ENCODE results near the gene COBL. TPM values are rescaled to one million over a fixed set of nuclear protein-coding genes. Genes with fewer than 3 reads are reported as not detected.

Gene COBL
- total and polyA plus RNA-seq, 3 experiments from 2014 or later, result not detected

DNA sequence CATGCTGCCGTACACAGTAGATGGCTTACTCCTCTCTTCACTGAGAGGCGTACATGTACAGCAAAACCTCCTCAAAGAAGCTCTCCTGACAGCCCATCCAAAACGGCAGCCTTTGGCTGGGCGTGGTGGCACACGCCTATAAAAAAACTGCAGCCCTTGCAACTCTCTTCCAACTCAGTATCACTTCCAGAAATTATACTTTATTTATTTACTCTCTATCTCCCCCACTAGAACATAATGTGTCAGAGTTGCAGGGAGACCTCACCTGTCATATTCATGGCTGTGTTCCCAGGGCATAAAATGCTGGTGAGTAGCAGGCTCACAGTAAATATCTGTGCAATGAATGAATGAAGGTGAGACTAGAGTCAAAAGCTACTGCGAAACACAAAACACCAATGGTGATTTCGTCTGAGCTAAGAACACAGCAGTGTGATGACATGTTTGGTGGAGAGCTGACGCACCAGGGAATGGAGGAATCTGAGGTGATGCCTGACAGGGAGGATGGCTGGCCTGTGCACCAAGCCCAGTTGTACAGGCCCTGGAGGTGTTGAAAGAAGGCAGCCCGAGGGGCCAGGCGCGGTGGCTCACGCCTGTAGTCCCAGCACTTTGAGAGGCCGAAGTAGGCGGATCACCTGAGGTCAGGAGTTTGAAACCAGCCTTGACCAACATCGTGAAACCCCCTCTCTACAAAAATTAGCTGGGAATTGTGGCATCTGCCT, 55.3 kb downstream of the COBL start:
- H3K9me3 Mint-ChIP-seq, result peaks cover 0 to 2% (median 0%) of the 10 kb centered on the region in 5 donors
- H3K4me1 Mint-ChIP-seq, result no peaks in the 10 kb centered on the region
- Histone ChIP-seq H3K4me3 (ENCODE audit: low read length) (no peak overlapping the region), H3K9me3 (ENCODE audit: low read length) (no peaks in the 10 kb centered on the region), H3K27ac (ENCODE audit: low read depth, low read length) (no peak overlapping the region), H3K36me3 (ENCODE audit: insufficient read depth, low read length) (no peaks in the 10 kb centered on the region), H3K4me1 (ENCODE audit: insufficient read depth, low read length) (no peaks in the 10 kb centered on the region), H3K27me3 (ENCODE audit: insufficient read depth, low read length, poor library complexity, severe bottlenecking) (no peaks in the 10 kb centered on the region)
- POLR2A ChIA-PET, result no interaction called here
- no peak overlapping the region for H3K4me3 Mint-ChIP-seq
- peaks cover 2 to 10% of the 10 kb centered on the region in 2 donors for H3K27me3 Mint-ChIP-seq
- no peak overlapping the region for H3K27ac Mint-ChIP-seq
- H3K36me3 Mint-ChIP-seq, result no peaks in the 10 kb centered on the region
- DNase-seq, result no peak
- CTCF ChIA-PET, result no interaction called here

DNA sequence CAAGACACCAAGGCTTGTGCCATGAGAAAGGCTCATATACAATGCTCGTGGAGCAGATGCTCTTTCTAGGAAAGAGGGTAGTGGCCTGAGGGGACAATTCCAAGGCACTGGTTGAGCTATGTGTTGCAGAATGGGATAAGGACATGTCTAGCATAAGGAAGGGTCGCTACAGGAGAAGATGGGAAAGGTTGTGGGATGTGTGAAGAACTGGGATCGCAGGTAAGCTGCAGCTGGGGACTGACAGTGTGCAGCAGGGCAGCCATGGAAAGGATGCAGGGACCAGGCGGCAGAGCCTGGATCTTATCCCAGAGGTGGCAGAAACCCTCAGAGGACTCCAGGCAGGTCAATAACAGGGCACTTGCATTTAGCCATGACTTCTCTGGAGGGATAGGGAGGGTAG, 56.1 kb downstream of the COBL start:
- Histone ChIP-seq H3K27ac (ENCODE audit: low read depth, low read length) (no peak overlapping the region), H3K4me1 (ENCODE audit: insufficient read depth, low read length) (no peaks in the 10 kb centered on the region), H3K4me3 (ENCODE audit: low read length) (no peak overlapping the region), H3K9me3 (ENCODE audit: low read length) (no peaks in the 10 kb centered on the region), H3K27me3 (ENCODE audit: insufficient read depth, low read length, poor library complexity, severe bottlenecking) (no peaks in the 10 kb centered on the region), H3K36me3 (ENCODE audit: insufficient read depth, low read length) (no peaks in the 10 kb centered on the region)
- no peaks in the 10 kb centered on the region for H3K36me3 Mint-ChIP-seq
- H3K4me1 Mint-ChIP-seq, result no peaks in the 10 kb centered on the region
- peaks cover 2 to 10% of the 10 kb centered on the region in 2 donors for H3K27me3 Mint-ChIP-seq
- ChIA-PET CTCF (no interaction called here), POLR2A (no interaction called here)
- H3K4me3 Mint-ChIP-seq, result no peak overlapping the region
- no peak overlapping the region for H3K27ac Mint-ChIP-seq
- H3K9me3 Mint-ChIP-seq, result peaks cover 0 to 2% (median 0%) of the 10 kb centered on the region in 5 donors
- DNase-seq, result no peak

DNA sequence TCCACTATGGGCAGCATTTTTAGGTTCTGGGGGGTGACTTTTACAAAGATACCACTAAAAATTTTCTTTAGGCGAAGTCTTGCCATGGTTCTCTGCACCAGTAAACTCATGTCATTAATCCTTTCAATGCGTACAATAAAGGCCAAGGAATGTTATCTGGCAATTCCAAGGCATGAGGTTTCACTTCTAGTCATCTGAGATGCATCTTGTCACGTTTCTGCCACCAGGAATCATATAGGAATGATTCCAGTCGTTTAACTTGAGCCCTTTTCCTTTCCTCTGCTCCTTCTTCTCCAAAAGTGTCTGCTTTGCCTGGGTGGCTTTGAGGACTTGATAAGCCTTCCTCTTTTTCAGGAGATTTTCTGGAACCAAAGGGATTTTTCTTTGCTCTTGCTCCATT, 56.8 kb downstream of the COBL start:
- no peak overlapping the region for H3K4me3 Mint-ChIP-seq
- H3K27ac Mint-ChIP-seq, result no peak overlapping the region
- ChIA-PET CTCF (no interaction called here), POLR2A (no interaction called here)
- peaks cover 0 to 2% (median 0%) of the 10 kb centered on the region in 5 donors for H3K9me3 Mint-ChIP-seq
- H3K36me3 Mint-ChIP-seq, result no peaks in the 10 kb centered on the region
- DNase-seq, result no peak
- H3K27ac ChIP-seq (ENCODE audit: low read depth, low read length), result no peak overlapping the region
- H3K4me1 ChIP-seq (ENCODE audit: insufficient read depth, low read length), result no peaks in the 10 kb centered on the region
- H3K27me3 ChIP-seq (ENCODE audit: insufficient read depth, low read length, poor library complexity, severe bottlenecking), result no peaks in the 10 kb centered on the region
- H3K9me3 ChIP-seq (ENCODE audit: low read length), result no peaks in the 10 kb centered on the region
- H3K4me1 Mint-ChIP-seq, result no peaks in the 10 kb centered on the region
- H3K36me3 ChIP-seq (ENCODE audit: insufficient read depth, low read length), result no peaks in the 10 kb centered on the region
- H3K4me3 ChIP-seq (ENCODE audit: low read length), result no peak overlapping the region
- H3K27me3 Mint-ChIP-seq, result peaks cover 4 to 10% of the 10 kb centered on the region in 2 donors

DNA sequence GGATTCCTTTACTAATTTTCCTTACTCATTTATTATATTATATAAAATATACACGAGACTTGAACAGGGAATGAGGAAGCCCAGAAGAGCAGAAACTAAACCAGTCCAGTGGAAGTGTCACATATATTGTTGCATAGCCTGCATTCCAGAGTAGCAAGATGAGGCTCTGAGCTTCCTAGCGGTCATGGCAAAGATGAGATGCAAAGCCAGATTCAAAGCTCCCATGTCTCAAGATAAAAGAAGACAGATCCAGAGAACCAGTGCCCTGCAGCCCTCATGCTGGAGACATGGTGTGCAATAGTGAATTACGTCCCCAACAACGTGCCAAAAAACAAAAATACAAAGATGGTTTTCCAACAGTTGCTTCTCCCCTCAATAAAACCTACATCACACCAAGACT, 59.7 kb downstream of the COBL start:
- H3K27me3 Mint-ChIP-seq, result peaks cover 4 to 10% of the 10 kb centered on the region in 2 donors
- Histone ChIP-seq H3K27me3 (ENCODE audit: insufficient read depth, low read length, poor library complexity, severe bottlenecking) (no peaks in the 10 kb centered on the region), H3K36me3 (ENCODE audit: insufficient read depth, low read length) (no peaks in the 10 kb centered on the region), H3K27ac (ENCODE audit: low read depth, low read length) (no peak overlapping the region), H3K4me3 (ENCODE audit: low read length) (no peak overlapping the region), H3K9me3 (ENCODE audit: low read length) (no peaks in the 10 kb centered on the region), H3K4me1 (ENCODE audit: insufficient read depth, low read length) (no peaks in the 10 kb centered on the region)
- H3K4me1 Mint-ChIP-seq, result no peaks in the 10 kb centered on the region
- H3K9me3 Mint-ChIP-seq, result no peaks in the 10 kb centered on the region
- no peak for DNase-seq
- no peaks in the 10 kb centered on the region for H3K36me3 Mint-ChIP-seq
- CTCF ChIA-PET, result no interaction called here
- POLR2A ChIA-PET, result no interaction called here
- no peak overlapping the region for H3K4me3 Mint-ChIP-seq
- H3K27ac Mint-ChIP-seq, result no peak overlapping the region

DNA sequence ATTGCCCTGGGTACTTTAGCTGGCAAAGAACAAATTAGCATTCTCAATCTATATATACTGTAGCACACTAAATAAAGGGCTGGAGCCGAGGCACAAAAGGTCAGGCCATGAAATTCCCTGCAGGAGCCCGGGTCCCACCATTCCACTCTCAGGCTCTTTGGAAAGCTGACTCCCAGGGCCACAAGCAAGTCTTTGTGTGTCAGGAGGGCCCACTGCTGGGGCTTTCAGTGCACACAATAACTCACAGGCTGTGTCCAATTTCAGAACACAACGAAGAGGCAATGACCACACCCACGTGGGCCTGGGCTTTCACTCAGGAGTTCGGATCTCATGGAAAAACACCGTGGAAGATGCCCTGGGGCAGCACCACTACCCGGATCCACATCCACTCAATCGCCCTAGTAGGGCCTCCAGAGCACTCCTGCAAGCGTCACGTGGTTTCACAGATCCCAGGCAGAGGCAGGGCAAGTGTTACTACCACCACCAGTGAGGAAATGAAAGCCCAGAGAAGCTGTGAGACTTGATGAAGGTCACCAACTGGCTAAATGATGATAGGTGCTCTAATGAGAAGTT, 60.3 kb downstream of the COBL start:
- Mint-ChIP-seq H3K27ac (no peak overlapping the region), H3K27me3 (peaks cover 4 to 10% of the 10 kb centered on the region in 2 donors), H3K9me3 (no peaks in the 10 kb centered on the region), H3K4me1 (no peaks in the 10 kb centered on the region), H3K36me3 (no peaks in the 10 kb centered on the region), H3K4me3 (no peak overlapping the region)
- POLR2A ChIA-PET, result no interaction called here
- Histone ChIP-seq H3K9me3 (ENCODE audit: low read length) (no peaks in the 10 kb centered on the region), H3K4me1 (ENCODE audit: insufficient read depth, low read length) (no peaks in the 10 kb centered on the region), H3K36me3 (ENCODE audit: insufficient read depth, low read length) (no peaks in the 10 kb centered on the region), H3K27ac (ENCODE audit: low read depth, low read length) (no peak overlapping the region), H3K4me3 (ENCODE audit: low read length) (no peak overlapping the region), H3K27me3 (ENCODE audit: insufficient read depth, low read length, poor library complexity, severe bottlenecking) (no peaks in the 10 kb centered on the region)
- no peak for DNase-seq
- CTCF ChIA-PET, result no interaction called here

DNA sequence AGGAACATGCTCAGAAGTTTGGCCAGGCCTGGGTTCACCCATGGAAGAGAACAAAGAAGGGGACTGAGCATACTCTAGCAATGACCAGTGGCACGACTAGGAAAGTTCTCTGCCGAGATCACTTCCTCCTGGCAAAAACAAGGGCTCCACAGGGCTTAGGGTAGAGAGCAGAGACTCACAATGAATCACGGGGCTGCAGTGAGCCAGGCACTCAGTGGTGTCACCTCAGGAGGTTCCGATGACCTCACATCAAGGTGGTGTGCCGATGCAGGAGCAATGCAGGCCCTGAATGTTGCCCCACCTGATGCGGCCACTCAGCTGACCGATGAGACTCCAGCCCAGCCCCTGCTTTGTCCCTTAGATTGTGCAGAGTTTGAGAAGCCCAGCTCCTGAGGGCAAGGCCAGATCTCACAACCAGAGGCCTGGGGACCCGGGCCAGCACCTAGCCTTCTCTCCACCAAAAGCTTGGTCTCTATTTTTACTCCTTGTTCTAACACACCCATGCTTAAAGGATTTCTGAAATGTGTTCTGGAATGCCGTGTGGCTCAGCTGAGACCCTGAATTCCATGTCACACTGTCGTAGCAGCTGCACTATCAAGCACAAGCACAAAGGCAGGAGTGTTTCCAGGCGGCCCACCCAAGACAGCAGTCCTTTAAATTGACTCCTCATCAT, 60.9 kb downstream of the COBL start:
- Histone ChIP-seq H3K9me3 (ENCODE audit: low read length) (no peaks in the 10 kb centered on the region), H3K27ac (ENCODE audit: low read depth, low read length) (no peak overlapping the region), H3K36me3 (ENCODE audit: insufficient read depth, low read length) (no peaks in the 10 kb centered on the region), H3K4me1 (ENCODE audit: insufficient read depth, low read length) (no peaks in the 10 kb centered on the region), H3K4me3 (ENCODE audit: low read length) (no peak overlapping the region), H3K27me3 (ENCODE audit: insufficient read depth, low read length, poor library complexity, severe bottlenecking) (no peaks in the 10 kb centered on the region)
- H3K27ac Mint-ChIP-seq, result no peak overlapping the region
- H3K9me3 Mint-ChIP-seq, result no peaks in the 10 kb centered on the region
- H3K4me3 Mint-ChIP-seq, result no peak overlapping the region
- CTCF ChIA-PET, result no interaction called here
- no peaks in the 10 kb centered on the region for H3K4me1 Mint-ChIP-seq
- no peaks in the 10 kb centered on the region for H3K36me3 Mint-ChIP-seq
- no peak for DNase-seq
- peaks cover 2 to 10% of the 10 kb centered on the region in 2 donors for H3K27me3 Mint-ChIP-seq
- POLR2A ChIA-PET, result no interaction called here

DNA sequence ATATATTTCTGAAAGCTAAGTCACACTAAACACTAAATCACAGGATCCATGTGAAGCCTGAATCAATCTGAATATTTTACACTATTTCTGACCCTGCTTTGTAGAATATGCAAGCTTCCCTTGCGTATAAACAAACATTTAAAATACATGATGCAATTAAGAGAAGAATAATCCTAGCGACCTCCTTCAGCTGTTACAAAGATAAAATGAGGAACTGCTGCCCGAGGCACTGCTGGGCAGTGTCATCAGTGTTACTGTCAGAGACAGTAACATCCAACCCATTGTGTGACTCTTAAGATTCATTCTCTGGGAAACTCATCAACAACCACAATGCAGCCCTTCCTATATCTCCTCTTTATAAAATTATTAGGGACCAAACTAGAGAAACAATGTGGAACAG, 61.6 kb downstream of the COBL start:
- Mint-ChIP-seq H3K36me3 (no peaks in the 10 kb centered on the region), H3K27me3 (peaks cover 2 to 7% of the 10 kb centered on the region in 2 donors), H3K27ac (no peak overlapping the region), H3K4me1 (no peaks in the 10 kb centered on the region), H3K9me3 (no peaks in the 10 kb centered on the region), H3K4me3 (no peak overlapping the region)
- Histone ChIP-seq H3K4me1 (ENCODE audit: insufficient read depth, low read length) (no peaks in the 10 kb centered on the region), H3K27ac (ENCODE audit: low read depth, low read length) (no peak overlapping the region), H3K27me3 (ENCODE audit: insufficient read depth, low read length, poor library complexity, severe bottlenecking) (no peaks in the 10 kb centered on the region), H3K9me3 (ENCODE audit: low read length) (no peaks in the 10 kb centered on the region), H3K36me3 (ENCODE audit: insufficient read depth, low read length) (no peaks in the 10 kb centered on the region), H3K4me3 (ENCODE audit: low read length) (no peak overlapping the region)
- no peak for DNase-seq
- CTCF ChIA-PET, result no interaction called here
- POLR2A ChIA-PET, result no interaction called here

DNA sequence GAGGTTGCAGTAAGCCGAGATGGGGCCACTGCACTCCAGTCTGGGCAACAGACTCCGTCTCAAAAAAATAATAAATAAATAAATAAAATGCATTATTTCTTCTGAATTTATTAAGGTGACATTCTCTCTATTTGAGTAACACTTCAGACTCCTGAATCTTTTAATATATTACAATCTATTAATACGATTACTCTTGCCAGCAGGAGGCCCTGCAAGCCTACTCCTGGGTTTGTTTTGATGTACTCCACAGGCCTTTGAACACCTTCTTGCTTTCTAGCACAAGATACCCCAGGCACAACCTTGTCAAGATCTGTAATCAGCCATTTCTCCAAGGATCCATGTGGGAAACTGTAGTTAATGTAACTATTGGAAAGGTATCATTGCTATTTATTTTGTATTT, 63.5 kb downstream of the COBL start:
- POLR2A ChIA-PET, result no interaction called here
- Histone ChIP-seq H3K4me3 (ENCODE audit: low read length) (no peak overlapping the region), H3K4me1 (ENCODE audit: insufficient read depth, low read length) (no peaks in the 10 kb centered on the region), H3K27me3 (ENCODE audit: insufficient read depth, low read length, poor library complexity, severe bottlenecking) (no peaks in the 10 kb centered on the region), H3K36me3 (ENCODE audit: insufficient read depth, low read length) (no peaks in the 10 kb centered on the region), H3K27ac (ENCODE audit: low read depth, low read length) (no peak overlapping the region), H3K9me3 (ENCODE audit: low read length) (no peaks in the 10 kb centered on the region)
- no peak for DNase-seq
- Mint-ChIP-seq H3K27ac (no peak overlapping the region), H3K36me3 (no peaks in the 10 kb centered on the region), H3K27me3 (peaks cover 0 to 2% of the 10 kb centered on the region in 2 donors), H3K4me3 (no peak overlapping the region), H3K4me1 (no peaks in the 10 kb centered on the region), H3K9me3 (no peaks in the 10 kb centered on the region)
- CTCF ChIA-PET, result no interaction called here
